GM18909 (cell line): ENCODE data around the gene TAF15.

Source experiments
- ATAC-seq: cut with Tn5 transposase; IDR thresholded peaks from one replicate; pipeline ENCODE4 v1.9.1; 2021; ENCODE audit warnings: mild to moderate bottlenecking; ENCODE audit not compliant: unreplicated experiment, poor library complexity

TAF15 gene

GRCh38 chr17:35784895-35785294 is 24.4 kb upstream of the TAF15 start:
- ATAC-seq = no peak

- no peak for ATAC-seq
These were observed 22.3 kb upstream of the TAF15 start for GRCh38 chr17:35786941-35787432.

- no peak for ATAC-seq
These were observed 20.6 kb upstream of the TAF15 start for GRCh38 chr17:35788477-35789368.

GRCh38 chr17:35790841-35791240 is 18.4 kb upstream of the TAF15 start:
- ATAC-seq = no peak

GRCh38 chr17:35791681-35792350 is 17.5 kb upstream of the TAF15 start:
- no peak for ATAC-seq

GRCh38 chr17:35793257-35793656 is 16.0 kb upstream of the TAF15 start:
- no peak for ATAC-seq

- ATAC-seq = no peak
These were observed 14.0 kb upstream of the TAF15 start, which contains the start of gene MMP28 for GRCh38 chr17:35795007-35795870. Gene MMP28 (minus strand): TSS chr17:35795641. CDS start chr17:35795377, 264 bp downstream.

- no peak for ATAC-seq
These were observed 13.4 kb upstream of the TAF15 start for GRCh38 chr17:35795871-35796265.

- no peak for ATAC-seq
These were observed 12.3 kb upstream of the TAF15 start for GRCh38 chr17:35796942-35797341.

GRCh38 chr17:35797370-35797769 is 11.9 kb upstream of the TAF15 start:
- no peak for ATAC-seq

- no peak for ATAC-seq
These were observed 11.4 kb upstream of the TAF15 start for GRCh38 chr17:35797918-35798317.

GRCh38 chr17:35799942-35800341 is 9.3 kb upstream of the TAF15 start:
- ATAC-seq = no peak

- no peak for ATAC-seq
These were observed 7.6 kb upstream of the TAF15 start for GRCh38 chr17:35801583-35802224.

GRCh38 chr17:35804658-35805192 is 4.6 kb upstream of the TAF15 start:
- ATAC-seq = no peak

- no peak for ATAC-seq
These were observed 1.7 kb upstream of the TAF15 start for GRCh38 chr17:35807371-35808144.

GRCh38 chr17:35808240-35808961 is 883 bp upstream of the TAF15 start:
- no peak for ATAC-seq

- no peak for ATAC-seq
These were observed 674 bp downstream of the TAF15 start for GRCh38 chr17:35809855-35810461.

- no peak for ATAC-seq
These were observed 2.5 kb downstream of the TAF15 start for GRCh38 chr17:35811759-35812158.
